H9 (cell line): Measurements from ENCODE around the gene GNAT3. TPM values are rescaled to one million over a fixed set of nuclear protein-coding genes. Genes with fewer than 3 reads are reported as not detected.

Source experiments
- DNase-seq: peaks from one replicate; pipeline ENCODE4 v3.0.0-alpha.2; 2017
- H2AFZ ChIP-seq: one replicate; pipeline ENCODE4 v1.6.1; 2013; ENCODE audit warnings: mild to moderate bottlenecking, low read length, control low read depth, moderate library complexity
- H2AK5ac ChIP-seq: 2 replicates; pipeline ENCODE4 v1.6.1; 2013; ENCODE audit warnings: low read length, control low read depth, mixed read lengths; ENCODE audit not compliant: insufficient read length
- H2BK120ac ChIP-seq: one replicate; pipeline ENCODE4 v1.6.1; 2013; ENCODE audit warnings: low read depth, mild to moderate bottlenecking, low read length, control low read depth, inconsistent platforms; ENCODE audit not compliant: poor library complexity, severe bottlenecking
- H2BK12ac ChIP-seq: 2 replicates; pipeline ENCODE4 v1.6.1; 2013; ENCODE audit warnings: low read length, control low read depth, mixed read lengths, low read depth; ENCODE audit not compliant: insufficient read length
- H2BK15ac ChIP-seq: 2 replicates; pipeline ENCODE4 v1.6.1; 2013; ENCODE audit warnings: low read depth, low read length, control low read depth
- H2BK20ac ChIP-seq: one replicate; pipeline ENCODE4 v1.6.1; 2013; ENCODE audit warnings: low read depth, mild to moderate bottlenecking, low read length, control low read depth, inconsistent platforms; ENCODE audit not compliant: poor library complexity, severe bottlenecking
- H2BK5ac ChIP-seq: 2 replicates; pipeline ENCODE4 v1.6.1; 2013; ENCODE audit warnings: low read length, control low read depth, mixed read lengths; ENCODE audit not compliant: insufficient read length
- H3K14ac ChIP-seq: 2 replicates; pipeline ENCODE4 v1.6.1; 2013; ENCODE audit warnings: low read length, control low read depth; ENCODE audit not compliant: insufficient read depth
- H3K18ac ChIP-seq: 2 replicates; pipeline ENCODE4 v1.6.1; 2013; ENCODE audit warnings: low read depth, mild to moderate bottlenecking, mixed read lengths, low read length, control low read depth; ENCODE audit not compliant: insufficient read length
- H3K23ac ChIP-seq: 2 replicates; pipeline ENCODE4 v1.6.1; 2013; ENCODE audit warnings: low read length, control low read depth, mixed read lengths, low read depth; ENCODE audit not compliant: insufficient read length
- H3K23me2 ChIP-seq: 2 replicates; pipeline ENCODE4 v1.6.1; 2013; ENCODE audit warnings: low read depth, mild to moderate bottlenecking, mixed read lengths, low read length, control low read depth; ENCODE audit not compliant: insufficient read length, poor library complexity, severe bottlenecking
- H3K27ac ChIP-seq: 2 replicates; pipeline ENCODE4 v1.5.1; 2013; ENCODE audit warnings: low read length, control low read depth, mixed read lengths, low read depth; ENCODE audit not compliant: insufficient read length
- H3K27me3 ChIP-seq: 2 replicates; pipeline ENCODE4 v1.6.1; 2013; ENCODE audit warnings: low read length, control low read depth, inconsistent platforms; ENCODE audit not compliant: insufficient read depth
- H3K4ac ChIP-seq: 2 replicates; pipeline ENCODE4 v1.6.1; 2013; ENCODE audit warnings: low read depth, mild to moderate bottlenecking, control low read depth, inconsistent platforms, low read length, moderate library complexity
- H3K4me1 ChIP-seq: 2 replicates; pipeline ENCODE4 v1.6.1; 2013; ENCODE audit warnings: low read length, control low read depth, inconsistent platforms; ENCODE audit not compliant: insufficient read depth
- H3K4me2 ChIP-seq: 2 replicates; pipeline ENCODE4 v1.6.1; 2013; ENCODE audit warnings: low read length, control low read depth, mixed read lengths; ENCODE audit not compliant: insufficient read length, insufficient read depth
- H3K56ac ChIP-seq: 2 replicates; pipeline ENCODE4 v1.6.1; 2013; ENCODE audit warnings: low read depth, mild to moderate bottlenecking, mixed read lengths, low read length, control low read depth; ENCODE audit not compliant: insufficient read length
- H3K79me1 ChIP-seq: 2 replicates; pipeline ENCODE4 v1.6.1; 2013; ENCODE audit warnings: low read depth, mild to moderate bottlenecking, moderate library complexity, low read length, control low read depth, inconsistent platforms; ENCODE audit not compliant: insufficient read depth, poor library complexity, severe bottlenecking
- H3K79me2 ChIP-seq: 2 replicates; pipeline ENCODE4 v1.6.1; 2013; ENCODE audit warnings: low read length, control low read depth, inconsistent platforms; ENCODE audit not compliant: insufficient read depth
- H3K9ac ChIP-seq: 2 replicates; pipeline ENCODE4 v1.6.1; 2013; ENCODE audit warnings: low read length, control low read depth, mixed read lengths; ENCODE audit not compliant: insufficient read length; ENCODE audit errors: extremely low read depth
- H3K9me3 ChIP-seq: one replicate; pipeline ENCODE4 v1.6.1; 2013; ENCODE audit warnings: low read depth, low read length, inconsistent platforms; ENCODE audit not compliant: control insufficient read depth
- H3T11ph ChIP-seq: one replicate; pipeline ENCODE4 v1.6.1; 2013; ENCODE audit warnings: mild to moderate bottlenecking, low read length, control low read depth, inconsistent platforms
- H4K20me1 ChIP-seq: one replicate; pipeline ENCODE4 v1.6.1; 2013; ENCODE audit not compliant: control insufficient read depth, insufficient read length, insufficient read depth
- H4K5ac ChIP-seq: 2 replicates; pipeline ENCODE4 v1.6.1; 2013; ENCODE audit warnings: low read depth, mild to moderate bottlenecking, mixed read lengths, low read length, control low read depth; ENCODE audit not compliant: insufficient read length
- H4K8ac ChIP-seq: replicated peaks from 2 replicates; pipeline ENCODE4 v1.6.1; 2013; ENCODE audit warnings: low read length, control low read depth, mixed read lengths, low read depth; ENCODE audit not compliant: insufficient read length
- H4K91ac ChIP-seq: 2 replicates; pipeline ENCODE4 v1.6.1; 2013; ENCODE audit warnings: low read depth, mild to moderate bottlenecking, moderate library complexity, mixed read lengths, low read length, control low read depth; ENCODE audit not compliant: insufficient read length
- H3K27ac Mint-ChIP-seq, 3 experiments: 2 replicates in 2 of 3; 3 replicates in 1 of 3; pipeline ENCODE4 v1.8.0; 2020 to 2021; ENCODE audit warnings: mixed read lengths in 3 of 3, mild to moderate bottlenecking in 1 of 3, moderate library complexity in 1 of 3
- H3K27me3 Mint-ChIP-seq: 2 replicates; pipeline ENCODE4 v1.8.0; 2021; ENCODE audit warnings: low read depth, mild to moderate bottlenecking, moderate library complexity, mixed read lengths
- H3K36me3 Mint-ChIP-seq, 3 experiments: 2 replicates in 2 of 3; 3 replicates in 1 of 3; pipeline ENCODE4 v1.8.0; 2020 to 2021; ENCODE audit warnings: low read depth in 3 of 3, mixed read lengths in 3 of 3; ENCODE audit not compliant: insufficient read depth in 1 of 3
- H3K4me1 Mint-ChIP-seq, 2 experiments: 2 replicates each; pipeline ENCODE4 v1.8.0; 2020; ENCODE audit warnings: mixed read lengths in 2 of 2
- H3K4me3 Mint-ChIP-seq, 2 experiments: 2 replicates in 1 of 2; 3 replicates in 1 of 2; pipeline ENCODE4 v1.8.0; 2020 to 2021; ENCODE audit warnings: mild to moderate bottlenecking in 2 of 2, mixed read lengths in 2 of 2, moderate library complexity in 1 of 2
- H3K9me3 Mint-ChIP-seq, 2 experiments: 2 replicates in 1 of 2; 3 replicates in 1 of 2; pipeline ENCODE4 v1.8.0; 2020; ENCODE audit warnings: mild to moderate bottlenecking in 2 of 2, mixed read lengths in 2 of 2, moderate library complexity in 1 of 2
- CTCF ChIP-seq: fragments of 200-600 bp; sonication (generic); conservative IDR thresholded peaks from 3 replicates; pipeline ENCODE4 v1.8.0; 2021; ENCODE audit warnings: antibody characterized with exemption, mild to moderate bottlenecking
- total RNA-seq: library from RNA; stranded (reverse); gene quantifications from 2 replicates; pipeline ENCODE4 v1.2.1, GENCODE V29; 2021

The GNAT3 gene
- total RNA-seq, 1 experiment from 2014 or later: not detected

DNA sequence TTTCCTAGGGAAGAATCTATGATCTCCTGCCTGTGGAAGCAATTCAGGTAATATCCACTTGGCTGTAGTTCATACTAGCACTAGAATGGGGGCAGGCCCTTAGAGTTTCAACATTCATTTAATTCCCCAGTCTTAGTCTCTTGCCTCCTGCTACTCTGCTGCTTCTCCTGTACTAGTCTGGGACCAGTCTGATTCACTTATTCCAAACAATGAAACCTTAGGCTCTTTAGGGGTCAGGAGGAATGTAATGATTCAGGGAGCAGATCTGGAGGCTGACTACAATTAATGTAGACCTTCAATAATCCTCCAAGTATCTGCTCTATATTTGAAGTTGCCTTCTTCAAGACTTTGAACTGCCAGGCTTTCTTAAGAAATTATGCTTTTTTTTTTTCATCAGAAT lies 101.8 kb downstream of the GNAT3 start:
- Histone ChIP-seq H3K14ac (no peak overlapping the region), H2BK20ac (no peak overlapping the region), H3K27me3 (no peaks in the 10 kb centered on the region), H4K8ac (no peak overlapping the region), H2AK5ac (no peak overlapping the region), H4K20me1 (no peaks in the 10 kb centered on the region), H3T11ph (no peak overlapping the region), H3K79me2 (no peaks in the 10 kb centered on the region), H3K4me2 (no peak overlapping the region), H3K18ac (no peak overlapping the region), H3K9ac (no peak overlapping the region), H2BK5ac (no peak overlapping the region), H4K91ac (no peak overlapping the region), H3K27ac (no peak overlapping the region), H2BK12ac (no peak overlapping the region), H2BK120ac (no peak overlapping the region), H3K4ac (no peak overlapping the region), H2BK15ac (no peak overlapping the region), H3K9me3 (no peaks in the 10 kb centered on the region), H3K4me1 (no peaks in the 10 kb centered on the region), H3K79me1 (no peaks in the 10 kb centered on the region), H3K23me2 (no peaks in the 10 kb centered on the region), H3K23ac (no peak overlapping the region), H2AFZ (no peak overlapping the region), H4K5ac (no peak overlapping the region), H3K56ac (no peak overlapping the region)
- DNase-seq: no peak
- Mint-ChIP-seq H3K4me3 (no peak overlapping the region), H3K4me1 (peaks cover 6% of the 10 kb centered on the region in 2 experiments), H3K27ac (no peak overlapping the region), H3K9me3 (peaks cover 0 to 3% of the 10 kb centered on the region in 2 experiments; a peak in 2 of 5 replicates), H3K27me3 (no peaks in the 10 kb centered on the region), H3K36me3 (0 out of 7 replicates have a peak, but pooled peaks cover 0 to 3% (median 0%) of the 10 kb centered on the region in 3 experiments)
- TF ChIP-seq CTCF: no peak

Other genes starting within 250 kb of the GNAT3 start
- 0.28 TPM in 1 of 2 replicates, not detected in the other for gene CD36, start 126.6 kb upstream of the GNAT3 start, total RNA-seq